H1 (cell line): ENCODE measurements around the gene GRIK1. TPM values are rescaled to one million over a fixed set of nuclear protein-coding genes. Genes with fewer than 3 reads are reported as not detected.

ENCODE experiments used
- CTCF ChIA-PET: fragments of 300-600 bp; sonication (Branson Sonifier 250); formaldehyde crosslinking; loops from one replicate; lab custom pipeline; 2021; ENCODE audit not compliant: partially characterized antibody; lab: Charles Lee
- POLR2A ChIA-PET: fragments of 300-600 bp; sonication (Branson Sonifier 250); formaldehyde crosslinking; loops from one replicate; lab custom pipeline; 2021; ENCODE audit warnings: inconsistent platforms; ENCODE audit not compliant: partially characterized antibody; lab: Charles Lee
- DNase-seq, 2 experiments: peaks; one replicate each; pipeline versions ENCODE4 v3.0.0 to v3.0.0-alpha.2; 2010 to 2022; ENCODE audit warnings: low spot score in 2 of 2, low read depth in 1 of 2, mixed read lengths in 1 of 2
- FAIRE-seq: peaks from 2 replicates; lab custom pipeline; 2011; peaks lifted over from hg19 to GRCh38; lab: Jason Lieb, UNC
- H2AFZ ChIP-seq: 2 replicates; pipeline ENCODE4 v1.8.1; 2012; ENCODE audit warnings: low read length, inconsistent platforms
- H2AK5ac ChIP-seq: 2 replicates; pipeline ENCODE4 v1.6.1; 2013; ENCODE audit warnings: low read depth, low read length
- H2BK120ac ChIP-seq: replicated peaks from 2 replicates; pipeline ENCODE3; 2013; ENCODE audit warnings: low read depth, low read length, inconsistent platforms
- H2BK12ac ChIP-seq: 2 replicates; pipeline ENCODE4 v1.6.1; 2013; ENCODE audit warnings: low read depth, low read length
- H2BK15ac ChIP-seq: 2 replicates; pipeline ENCODE4 v1.6.1; 2013; ENCODE audit warnings: low read length
- H2BK20ac ChIP-seq: 2 replicates; pipeline ENCODE4 v1.6.1; 2013; ENCODE audit warnings: low read length
- H2BK5ac ChIP-seq: 2 replicates; pipeline ENCODE4 v1.6.1; 2013; ENCODE audit warnings: low read depth, low read length
- H3K14ac ChIP-seq: 2 replicates; pipeline ENCODE4 v1.6.1; 2013; ENCODE audit warnings: inconsistent platforms; ENCODE audit not compliant: insufficient read length
- H3K18ac ChIP-seq: 2 replicates; pipeline ENCODE4 v1.6.1; 2013; ENCODE audit warnings: low read length; ENCODE audit errors: extremely low read depth
- H3K23ac ChIP-seq: 2 replicates; pipeline ENCODE4 v1.6.1; 2013; ENCODE audit warnings: inconsistent platforms; ENCODE audit not compliant: insufficient read length
- H3K23me2 ChIP-seq: 2 replicates; pipeline ENCODE4 v1.6.1; 2013; ENCODE audit warnings: low read depth, low read length
- H3K27ac ChIP-seq: 2 replicates; pipeline ENCODE4 v1.6.1; 2011; ENCODE audit warnings: low read depth, low read length, inconsistent platforms
- H3K27me3 ChIP-seq, 4 experiments: replicated peaks in 1 of 4; 1 replicate in 1 of 4; 2 replicates in 3 of 4; pipeline versions ENCODE4 v1.6.1 to v1.8.1; 2011 to 2013; ENCODE audit warnings: low read length in 3 of 4, mild to moderate bottlenecking in 3 of 4, inconsistent platforms in 2 of 4, mixed read lengths in 2 of 4, moderate library complexity in 1 of 4; ENCODE audit not compliant: control insufficient read depth in 3 of 4, insufficient read depth in 3 of 4; ENCODE audit errors: extremely low read depth in 1 of 4
- H3K36me3 ChIP-seq, 4 experiments: 2 replicates each; pipeline versions ENCODE4 v1.6.1 to v1.8.1; 2011 to 2013; ENCODE audit warnings: mild to moderate bottlenecking in 4 of 4, low read length in 3 of 4, moderate library complexity in 2 of 4, control low read depth in 1 of 4, inconsistent platforms in 1 of 4; ENCODE audit not compliant: insufficient read depth in 4 of 4, control insufficient read depth in 2 of 4
- H3K4ac ChIP-seq: replicated peaks from 2 replicates; pipeline ENCODE3; 2013; ENCODE audit warnings: low read length, low read depth, mixed read lengths, inconsistent platforms; ENCODE audit not compliant: insufficient read length
- H3K4me1 ChIP-seq, 4 experiments: replicated peaks in 1 of 4; 1 replicate in 1 of 4; 2 replicates in 3 of 4; pipeline versions ENCODE4 v1.6.1 to v1.8.1; 2011 to 2013; ENCODE audit warnings: low read length in 3 of 4, inconsistent platforms in 2 of 4, mixed read lengths in 1 of 4; ENCODE audit not compliant: insufficient read depth in 4 of 4, control insufficient read depth in 3 of 4
- H3K4me2 ChIP-seq, 2 experiments: 2 replicates each; pipeline versions ENCODE4 v1.6.1 to v1.8.1; 2011 to 2013; ENCODE audit warnings: low read depth in 2 of 2, low read length in 2 of 2, control low read depth in 1 of 2, inconsistent platforms in 1 of 2, mild to moderate bottlenecking in 1 of 2; ENCODE audit not compliant: insufficient read depth in 1 of 2
- H3K4me3 ChIP-seq, 4 experiments: fragments of 200-600, 300-600 bp in 1 of 4; sonication (generic), shearing (Covaris generic), sonication (Bioruptor Twin) in 1 of 4; 2 replicates each; pipeline versions ENCODE4 v1.5.1 to v1.8.1; 2011 to 2016; ENCODE audit warnings: low read length in 4 of 4, low read depth in 3 of 4, control low read depth in 2 of 4, inconsistent platforms in 2 of 4, mild to moderate bottlenecking in 2 of 4, mixed read lengths in 1 of 4, moderate library complexity in 1 of 4; ENCODE audit not compliant: insufficient read depth in 2 of 4; ENCODE audit errors: extremely low read depth in 1 of 4
- H3K56ac ChIP-seq: replicated peaks from 2 replicates; pipeline ENCODE3; 2013; ENCODE audit warnings: low read depth, mild to moderate bottlenecking, mixed read lengths, low read length, inconsistent platforms; ENCODE audit not compliant: insufficient read length
- H3K79me1 ChIP-seq: 2 replicates; pipeline ENCODE4 v1.6.1; 2013; ENCODE audit warnings: low read depth, low read length, control low read depth
- H3K79me2 ChIP-seq, 2 experiments: 2 replicates each; pipeline versions ENCODE4 v1.6.1 to v1.8.1; 2012 to 2013; ENCODE audit warnings: low read length in 2 of 2, mild to moderate bottlenecking in 2 of 2, inconsistent platforms in 1 of 2; ENCODE audit not compliant: insufficient read depth in 2 of 2, control insufficient read depth in 1 of 2
- H3K9ac ChIP-seq, 4 experiments: replicated peaks in 1 of 4; 1 replicate in 1 of 4; 2 replicates in 3 of 4; pipeline versions ENCODE4 v1.6.1 to v1.8.1; 2011 to 2013; ENCODE audit warnings: low read depth in 3 of 4, low read length in 3 of 4, control low read depth in 2 of 4, mild to moderate bottlenecking in 2 of 4, moderate library complexity in 2 of 4, inconsistent platforms in 1 of 4; ENCODE audit errors: extremely low read depth in 1 of 4
- H3K9me3 ChIP-seq, 2 experiments: 2 replicates each; pipeline versions ENCODE4 v1.6.1 to v1.8.1; 2012 to 2013; ENCODE audit warnings: mild to moderate bottlenecking in 2 of 2, moderate library complexity in 2 of 2, control low read depth in 1 of 2, inconsistent platforms in 1 of 2, low read depth in 1 of 2, low read length in 1 of 2, mixed read lengths in 1 of 2; ENCODE audit not compliant: insufficient read depth in 2 of 2
- H4K20me1 ChIP-seq, 2 experiments: replicated peaks in 1 of 2; 2 replicates each; pipeline versions ENCODE3 to v1.8.1; 2011 to 2013; ENCODE audit warnings: inconsistent platforms in 2 of 2, low read length in 2 of 2, mild to moderate bottlenecking in 1 of 2; ENCODE audit not compliant: insufficient read depth in 2 of 2, control insufficient read depth in 1 of 2
- H4K5ac ChIP-seq: 2 replicates; pipeline ENCODE4 v1.6.1; 2013; ENCODE audit warnings: low read length, low read depth, mixed read lengths, inconsistent platforms; ENCODE audit not compliant: insufficient read length
- H4K8ac ChIP-seq: 2 replicates; pipeline ENCODE4 v1.8.0; 2013; ENCODE audit warnings: mild to moderate bottlenecking, moderate library complexity, low read length, inconsistent platforms; ENCODE audit not compliant: insufficient read depth; ENCODE audit errors: extremely low read depth
- H4K91ac ChIP-seq: replicated peaks from 2 replicates; pipeline ENCODE3; 2013; ENCODE audit warnings: low read length, mixed read lengths, inconsistent platforms; ENCODE audit not compliant: insufficient read length
- ASH2L ChIP-seq: fragments of 200-600, 300-600 bp; sonication (generic); IDR thresholded peaks from one replicate; pipeline ENCODE4 v1.7.1; 2017; ENCODE audit warnings: low read length
- EP300 ChIP-seq, 2 experiments: IDR thresholded peaks; 1 replicate in 1 of 2; 2 replicates in 1 of 2; pipeline ENCODE4 v1.6.1; 2011 to 2012; ENCODE audit warnings: low read depth in 2 of 2, low read length in 2 of 2, mild to moderate bottlenecking in 2 of 2, borderline replicate concordance in 1 of 2, inconsistent platforms in 1 of 2, moderate library complexity in 1 of 2
- FOSL1 ChIP-seq: IDR thresholded peaks from 2 replicates; pipeline ENCODE4 v1.6.1; 2011; ENCODE audit warnings: mild to moderate bottlenecking, low read depth, low read length, moderate library complexity; ENCODE audit not compliant: insufficient read depth
- JUN ChIP-seq: IDR thresholded peaks from 2 replicates; pipeline ENCODE4 v1.6.1; 2011; ENCODE audit warnings: low read depth, mild to moderate bottlenecking, improper control_type of control experiment, low read length
- KDM1A ChIP-seq: fragments of 200-600, 300-600 bp; sonication (generic); IDR thresholded peaks from 2 replicates; pipeline ENCODE4 v1.7.1; 2016; ENCODE audit warnings: mild to moderate bottlenecking, low read length, borderline replicate concordance
- MAFK ChIP-seq: IDR thresholded peaks from 2 replicates; pipeline ENCODE4 v1.6.1; 2012; ENCODE audit warnings: low read depth, mild to moderate bottlenecking, improper control_type of control experiment, low read length
- NANOG ChIP-seq: IDR thresholded peaks from 2 replicates; pipeline ENCODE4 v1.6.1; 2011; ENCODE audit warnings: low read length, low read depth, mild to moderate bottlenecking, inconsistent platforms; ENCODE audit not compliant: insufficient read depth, poor library complexity, severe bottlenecking
- POU5F1 ChIP-seq: IDR thresholded peaks from 2 replicates; pipeline ENCODE4 v1.6.1; 2011; ENCODE audit warnings: low read depth, mild to moderate bottlenecking, low read length, moderate library complexity
- RFX5 ChIP-seq: IDR thresholded peaks from 2 replicates; pipeline ENCODE4 v1.6.1; 2011; ENCODE audit warnings: low read depth, low read length, improper control_type of control experiment, borderline replicate concordance
- RXRA ChIP-seq: IDR thresholded peaks from 2 replicates; pipeline ENCODE4 v1.6.1; 2011; ENCODE audit warnings: low read depth, mild to moderate bottlenecking, low read length, moderate library complexity; ENCODE audit not compliant: insufficient read depth
- TBP ChIP-seq: IDR thresholded peaks from 2 replicates; pipeline ENCODE4 v1.6.1; 2011; ENCODE audit warnings: low read depth, low read length, improper control_type of control experiment
- WGBS, 2 experiments: shearing (Covaris generic) in 1 of 2; methylation state at CpG; one replicate each; pipeline versions ENCODE4 v1.1.6 to v1.1.7; 2013 to 2015; ENCODE audit warnings: low lambda C conversion rate in 2 of 2, mixed read lengths in 2 of 2, inconsistent platforms in 1 of 2, low coverage in 1 of 2, missing lambda C conversion rate in 1 of 2; ENCODE audit not compliant: insufficient replicate concordance in 2 of 2, insufficient coverage in 1 of 2, insufficient read length in 1 of 2; ENCODE audit errors: extremely low coverage in 1 of 2, missing lambda C conversion rate in 1 of 2; 5-methylcytosine and 5-hydroxymethylcytosine counted together
- polyA plus RNA-seq, 7 experiments: library from polyadenylated mRNA; depleted of rRNA in 3 of 7; stranded (reverse) in 5 of 7; unstranded in 2 of 7; fragments of >200 nt in 5 of 7; fragments of 200-250 nt in 2 of 7; gene quantifications; 1 replicate in 5 of 7; 2 replicates in 1 of 7; 4 replicates in 1 of 7; pipeline versions ENCODE4 v1.2.1 to v1.2.3, GENCODE V29; 2011 to 2013; ENCODE audit warnings: missing spikeins in 2 of 7, mixed read lengths in 2 of 7
- total RNA-seq: library from RNA; stranded (reverse); fragmentation: NEBNext Ultra II Directional; extraction: Animal tissue kit (Norgen Biotek cat#: 25700); gene quantifications from 2 replicates; pipeline ENCODE4 v1.2.1, GENCODE V29; 2021

The GRIK1 gene
- total and polyA plus RNA-seq, 2 of the 8 experiments (the other 6 are each of a cell fraction or from before 2014, with no cell fraction given): 0.11 to 0.32 TPM

DNA sequence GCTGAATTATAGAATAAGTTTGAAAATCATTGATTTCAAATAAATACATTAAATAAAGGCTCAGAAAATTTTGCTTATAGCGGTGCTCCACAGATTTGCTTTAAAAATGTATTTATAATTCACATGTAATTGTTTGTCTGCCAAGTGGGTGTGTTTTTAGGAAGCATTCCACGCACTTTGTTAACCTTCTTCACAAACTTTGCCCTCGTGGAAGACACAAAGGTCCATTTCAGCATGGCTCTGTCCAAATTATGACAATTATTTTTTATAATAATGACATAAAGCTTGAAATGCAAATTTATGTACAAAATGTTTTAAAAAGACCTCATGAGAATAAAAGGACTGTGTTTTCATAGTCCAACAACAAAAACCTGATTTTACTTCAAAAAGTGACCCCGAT, 146.1 kb downstream of the GRIK1 start:
- Histone ChIP-seq H3K36me3 (no peaks in the 10 kb centered on the region), H3K18ac (no peak overlapping the region), H3K4me2 (no peak overlapping the region), H3K4me3 (no peak overlapping the region), H3K4ac (no peak overlapping the region), H2BK12ac (no peak overlapping the region), H3K4me1 (peaks cover 0 to 4% (median under 1%) of the 10 kb centered on the region in 4 experiments; a peak in 4 of 7 replicates), H3K56ac (no peak overlapping the region), H2BK15ac (no peak overlapping the region), H3K27me3 (no peaks in the 10 kb centered on the region), H3K14ac (no peak overlapping the region), H2AK5ac (no peak overlapping the region), H3K9me3 (no peaks in the 10 kb centered on the region), H2BK20ac (no peak overlapping the region), H3K79me2 (no peaks in the 10 kb centered on the region), H4K20me1 (no peaks in the 10 kb centered on the region), H3K23me2 (no peaks in the 10 kb centered on the region), H4K5ac (no peak overlapping the region), H3K23ac (no peak overlapping the region), H3K9ac (no peak overlapping the region), H3K79me1 (no peaks in the 10 kb centered on the region), H4K91ac (no peak overlapping the region), H2BK120ac (no peak overlapping the region), H2BK5ac (no peak overlapping the region), H3K27ac (no peak overlapping the region), H4K8ac (no peak overlapping the region)
- CTCF ChIA-PET: interaction anchor here (0.7 to 0.9 kb wide), 2 partner anchors 12 to 44 kb away, joined by 3 read pairs; no protein-coding TSS in a partner anchor
- POLR2A ChIA-PET: no interaction called here
- no peak for DNase-seq
- no peak for FAIRE-seq
- 90% methylated on average over 4 of the region's 4 CpGs; no CpG with 5 or more reads in 1 of the 2 experiments for WGBS, 2 experiments
- TF ChIP-seq NANOG: no peak
- no peak for TF ChIP-seq KDM1A
- no peak for TF ChIP-seq ASH2L
- no peak for TF ChIP-seq POU5F1
- TF ChIP-seq RFX5: no peak
- no peak for TF ChIP-seq RXRA
- TF ChIP-seq TBP: no peak
- no peak for TF ChIP-seq MAFK
- no peak for TF ChIP-seq JUN
- TF ChIP-seq EP300 (IDR thresholded peaks at IDR 0.05; ENCODE audit: borderline replicate concordance in 1 of 2, low read depth in 2 of 2, low read length in 2 of 2): no peak
- no peak for TF ChIP-seq FOSL1
- TF ChIP-seq, all 59 proteins: peak for 0
- H2AFZ ChIP-seq: no peak overlapping the region
